ENCODE measurements around the gene GAL3ST2.

Gene GAL3ST2

DNA sequence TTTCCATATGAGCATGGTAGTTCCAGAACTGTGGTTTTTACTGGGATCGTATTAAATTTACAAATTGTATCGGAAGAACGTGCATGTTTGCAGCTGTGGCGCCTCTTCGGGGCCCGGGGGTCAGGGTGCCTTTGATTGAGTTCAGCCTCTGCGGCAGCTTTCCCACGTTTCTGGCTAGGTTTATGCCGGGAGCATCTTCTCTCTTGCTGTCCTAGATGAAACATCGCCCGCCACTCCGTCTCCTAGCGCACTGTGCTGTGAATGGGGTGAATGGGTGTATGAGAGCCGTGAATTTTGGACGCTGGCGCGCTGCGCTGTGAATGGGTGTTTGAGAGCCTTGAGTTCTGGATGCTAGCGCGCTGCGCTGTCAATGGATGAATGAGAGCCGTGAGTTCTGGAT is 69.8 kb downstream of the GAL3ST2 start:
- in situ Hi-C loops (cut with HindIII; ENCODE audit: low pct_ligation_motif_present, low sequenced_read_pairs) = no loop called here
- TF ChIP-seq, protein P1, sequence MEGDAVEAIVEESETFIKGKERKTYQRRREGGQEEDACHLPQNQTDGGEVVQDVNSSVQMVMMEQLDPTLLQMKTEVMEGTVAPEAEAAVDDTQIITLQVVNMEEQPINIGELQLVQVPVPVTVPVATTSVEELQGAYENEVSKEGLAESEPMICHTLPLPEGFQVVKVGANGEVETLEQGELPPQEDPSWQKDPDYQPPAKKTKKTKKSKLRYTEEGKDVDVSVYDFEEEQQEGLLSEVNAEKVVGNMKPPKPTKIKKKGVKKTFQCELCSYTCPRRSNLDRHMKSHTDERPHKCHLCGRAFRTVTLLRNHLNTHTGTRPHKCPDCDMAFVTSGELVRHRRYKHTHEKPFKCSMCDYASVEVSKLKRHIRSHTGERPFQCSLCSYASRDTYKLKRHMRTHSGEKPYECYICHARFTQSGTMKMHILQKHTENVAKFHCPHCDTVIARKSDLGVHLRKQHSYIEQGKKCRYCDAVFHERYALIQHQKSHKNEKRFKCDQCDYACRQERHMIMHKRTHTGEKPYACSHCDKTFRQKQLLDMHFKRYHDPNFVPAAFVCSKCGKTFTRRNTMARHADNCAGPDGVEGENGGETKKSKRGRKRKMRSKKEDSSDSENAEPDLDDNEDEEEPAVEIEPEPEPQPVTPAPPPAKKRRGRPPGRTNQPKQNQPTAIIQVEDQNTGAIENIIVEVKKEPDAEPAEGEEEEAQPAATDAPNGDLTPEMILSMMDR (IDR thresholded peaks at IDR 0.05; ENCODE audit: low read depth, low read length, missing control alignments) = no peak
- H3K36me3 ChIP-seq (replicated peaks) = no peaks in the 10 kb centered on the region

DNA sequence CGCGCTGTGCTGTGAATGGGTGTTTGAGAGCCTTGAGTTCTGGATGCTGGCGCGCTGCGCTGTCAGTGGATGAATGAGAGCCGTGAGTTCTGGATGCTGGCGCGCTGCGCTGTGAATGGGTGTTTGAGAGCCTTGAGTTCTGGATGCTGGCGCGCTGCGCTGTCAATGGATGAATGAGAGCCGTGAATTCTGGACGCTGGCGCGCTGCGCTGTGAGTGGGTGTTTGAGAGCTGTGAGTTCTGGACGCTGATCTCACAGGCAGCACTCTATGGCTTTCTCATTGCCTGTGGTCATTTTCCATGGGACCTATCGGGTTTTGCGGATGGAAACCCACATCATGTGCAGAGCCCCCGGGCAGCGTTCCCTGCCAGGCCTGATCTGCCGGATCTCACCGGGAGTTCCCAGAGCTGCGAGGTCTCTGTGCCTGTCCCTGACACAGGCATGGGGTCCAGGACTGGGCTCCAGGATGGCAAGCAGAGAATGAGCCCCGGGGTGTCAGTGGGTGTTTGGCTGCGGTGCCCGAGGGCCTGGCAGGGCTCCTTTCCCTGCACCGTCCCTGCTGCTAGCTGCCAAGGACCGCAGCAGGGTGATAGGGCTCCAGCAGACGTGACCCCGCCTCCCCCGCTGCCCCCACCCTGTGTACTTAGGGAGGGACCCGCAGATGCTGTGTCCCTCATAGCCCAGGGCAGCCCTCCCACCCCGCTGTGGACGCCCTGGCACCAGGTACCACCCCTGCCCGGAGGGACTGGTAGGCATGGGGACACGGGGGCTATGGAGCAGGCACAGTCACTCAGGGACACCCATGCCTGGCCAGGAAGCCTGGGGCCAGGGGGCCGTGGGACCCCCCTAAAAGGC is 72.4 kb downstream of the GAL3ST2 start:
- no peak for DNase-seq
- TF ChIP-seq, protein P1 (IDR thresholded peaks at IDR 0.05; ENCODE audit: low read depth, low read length, missing control alignments) = no peak
- no peaks in the 10 kb centered on the region for H3K36me3 ChIP-seq (replicated peaks)
- in situ Hi-C loops (cut with HindIII; ENCODE audit: low pct_ligation_motif_present, low sequenced_read_pairs) = no loop called here
- no peak overlapping the region for H3K4me3 ChIP-seq (ENCODE audit: low read depth, low read length)
- H3K27me3 ChIP-seq (replicated peaks) = peaks cover 8% of the 10 kb centered on the region
- H3K27ac ChIP-seq = no peak overlapping the region

More for the DNA sequence above, 69.8 kb downstream of the GAL3ST2 start:
- no peak overlapping the region for H3K4me3 ChIP-seq (ENCODE audit: low read depth, low read length)
- H3K27ac ChIP-seq = no peak overlapping the region
- no peak for DNase-seq
- H3K27me3 ChIP-seq (replicated peaks) = peaks cover 8% of the 10 kb centered on the region

DNA sequence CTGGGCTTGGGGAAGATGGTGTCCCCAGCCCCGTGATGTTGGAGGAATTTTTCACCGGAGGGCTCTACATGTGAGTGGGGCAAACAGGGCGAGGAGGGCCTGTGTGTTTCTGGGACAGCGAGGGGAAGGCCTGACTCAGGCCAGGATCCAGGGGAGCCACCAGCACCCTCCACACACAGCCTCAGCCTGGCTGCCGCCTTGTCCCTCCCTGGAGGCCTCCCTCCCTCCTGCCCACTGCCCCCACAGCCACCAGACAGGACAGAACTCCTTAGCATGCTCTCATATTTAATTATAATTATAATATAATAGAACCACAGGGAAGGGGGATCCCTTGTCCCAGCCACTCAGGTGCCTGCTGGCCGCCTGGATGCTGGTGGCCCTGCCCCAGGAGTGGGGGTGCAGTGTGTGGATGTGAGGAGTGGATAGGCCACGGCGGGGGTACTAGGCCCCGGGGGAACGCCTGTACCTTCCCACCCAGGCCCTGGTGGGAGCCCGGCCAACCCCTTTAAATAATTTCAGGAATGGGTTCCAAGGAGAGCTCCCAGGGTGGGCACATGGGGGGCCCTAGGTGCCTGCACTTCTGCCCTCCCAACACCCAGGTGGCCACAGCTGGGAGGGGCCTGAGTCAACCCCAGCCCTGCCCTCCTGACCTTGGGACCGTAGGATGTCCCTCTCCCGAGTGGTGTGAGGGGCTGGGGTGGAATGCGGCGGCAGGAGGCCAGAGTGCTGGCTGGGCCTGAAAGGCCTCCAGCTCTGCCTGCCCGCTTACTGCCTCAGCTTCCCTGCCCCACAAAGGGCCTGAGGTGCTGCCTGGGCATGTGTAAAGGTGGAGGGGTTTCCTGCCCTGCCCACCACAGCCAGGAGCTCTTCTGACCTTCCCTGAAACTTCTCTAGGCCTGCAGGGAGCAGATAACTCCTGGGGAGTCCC is 73.3 kb downstream of the GAL3ST2 start:
- Histone ChIP-seq H3K27me3 (replicated peaks) (peaks cover 4% of the 10 kb centered on the region), H3K27ac (no peak overlapping the region), H3K36me3 (replicated peaks) (no peaks in the 10 kb centered on the region), H3K4me3 (ENCODE audit: low read depth, low read length) (no peak overlapping the region)
- TF ChIP-seq, protein P1 (IDR thresholded peaks at IDR 0.05; ENCODE audit: low read depth, low read length, missing control alignments) = no peak
- in situ Hi-C loops (cut with HindIII; ENCODE audit: low pct_ligation_motif_present, low sequenced_read_pairs) = no loop called here
- DNase-seq = no peak

DNA sequence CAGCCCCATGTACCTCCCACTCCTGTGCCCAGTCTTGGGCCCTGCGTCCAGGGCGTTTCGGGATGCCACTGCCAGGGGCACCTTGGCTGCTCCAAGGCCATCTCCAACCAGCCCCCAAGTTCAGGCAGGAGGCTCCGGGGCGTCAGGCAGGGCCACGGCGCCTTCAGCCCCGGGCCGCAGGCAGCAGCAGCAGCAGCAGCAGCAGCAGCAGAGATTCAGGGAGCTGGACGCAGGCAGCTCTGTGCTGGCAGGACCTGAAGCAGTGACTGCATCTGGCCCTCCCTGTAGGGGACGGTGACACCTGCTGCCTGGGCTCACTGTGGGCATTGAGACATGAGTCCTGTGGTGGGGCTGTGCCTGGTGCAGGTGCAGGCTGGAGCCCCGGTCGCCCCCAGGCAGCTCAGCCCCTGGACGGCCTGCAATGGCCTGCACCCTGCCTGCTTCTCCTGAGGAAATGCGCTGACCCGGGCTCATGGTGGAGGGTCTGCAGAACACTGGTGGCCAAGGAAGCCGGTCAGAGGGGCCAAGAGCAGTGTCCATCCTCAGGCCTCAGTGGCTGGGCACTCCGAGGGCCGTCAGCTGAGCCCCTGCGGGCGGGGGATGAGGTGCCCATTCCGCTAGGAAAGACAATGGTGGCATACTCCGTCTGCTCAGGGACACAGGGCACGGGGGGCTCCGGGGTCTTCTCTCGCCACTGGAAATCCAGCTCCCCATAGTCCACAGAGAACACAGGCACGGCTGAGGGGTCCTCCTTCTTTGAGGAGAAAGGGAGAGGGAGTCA is 74.1 kb downstream of the GAL3ST2 start:
- Histone ChIP-seq H3K27ac (no peak overlapping the region), H3K27me3 (replicated peaks) (peaks cover 2% of the 10 kb centered on the region), H3K4me3 (ENCODE audit: low read depth, low read length) (no peak overlapping the region), H3K36me3 (replicated peaks) (no peaks in the 10 kb centered on the region)
- in situ Hi-C loops (cut with HindIII; ENCODE audit: low pct_ligation_motif_present, low sequenced_read_pairs) = no loop called here
- no peak for DNase-seq
- TF ChIP-seq, protein P1 (IDR thresholded peaks at IDR 0.05; ENCODE audit: low read depth, low read length, missing control alignments) = no peak

DNA sequence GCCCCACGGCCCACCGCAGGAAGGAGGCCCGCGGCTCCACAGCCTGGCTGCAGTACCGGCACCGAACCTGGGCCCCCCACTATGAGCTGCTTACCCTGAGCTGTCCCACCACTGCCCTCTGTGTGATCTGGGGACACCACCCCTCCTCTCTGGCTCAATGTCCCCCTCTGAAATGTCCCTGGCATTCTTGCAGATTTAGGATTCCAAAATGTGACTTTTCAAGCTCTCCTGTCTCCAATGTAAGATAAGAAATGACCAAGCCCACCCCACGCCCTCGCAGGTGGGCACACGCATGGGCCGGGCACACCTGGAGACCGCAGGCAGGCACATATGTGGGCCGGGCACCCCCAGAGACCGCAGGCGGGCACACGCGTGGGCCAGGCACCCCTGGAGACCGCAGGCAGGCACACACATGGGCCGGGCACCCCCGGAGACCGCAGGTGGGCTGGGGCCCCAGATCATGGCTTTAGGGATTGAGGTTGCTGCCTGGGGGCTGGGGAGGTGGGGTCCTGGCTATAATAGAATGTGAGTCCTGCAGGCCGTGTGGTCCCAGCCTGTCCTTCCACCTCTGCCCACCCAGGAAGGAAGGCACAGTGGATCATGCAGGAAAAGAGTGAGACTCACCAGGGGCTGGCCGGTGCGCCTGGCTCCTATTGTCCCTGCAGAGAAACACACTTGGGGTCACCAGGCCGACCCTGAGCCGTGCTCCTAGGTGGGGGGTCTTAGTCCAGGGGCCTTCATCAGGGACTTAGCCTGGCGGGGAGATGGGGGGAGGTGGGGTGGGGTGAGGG is 74.9 kb downstream of the GAL3ST2 start:
- in situ Hi-C loops (cut with HindIII; ENCODE audit: low pct_ligation_motif_present, low sequenced_read_pairs) = no loop called here
- Histone ChIP-seq H3K27me3 (replicated peaks) (no peaks in the 10 kb centered on the region), H3K27ac (no peak overlapping the region), H3K36me3 (replicated peaks) (no peaks in the 10 kb centered on the region), H3K4me3 (ENCODE audit: low read depth, low read length) (no peak overlapping the region)
- no peak for DNase-seq
- TF ChIP-seq, protein P1 (IDR thresholded peaks at IDR 0.05; ENCODE audit: low read depth, low read length, missing control alignments) = no peak
